ENCODE data around the gene TYSND1. TPM values are rescaled to one million over a fixed set of nuclear protein-coding genes. Genes with fewer than 3 reads are reported as not detected.

The TYSND1 gene, protein sequence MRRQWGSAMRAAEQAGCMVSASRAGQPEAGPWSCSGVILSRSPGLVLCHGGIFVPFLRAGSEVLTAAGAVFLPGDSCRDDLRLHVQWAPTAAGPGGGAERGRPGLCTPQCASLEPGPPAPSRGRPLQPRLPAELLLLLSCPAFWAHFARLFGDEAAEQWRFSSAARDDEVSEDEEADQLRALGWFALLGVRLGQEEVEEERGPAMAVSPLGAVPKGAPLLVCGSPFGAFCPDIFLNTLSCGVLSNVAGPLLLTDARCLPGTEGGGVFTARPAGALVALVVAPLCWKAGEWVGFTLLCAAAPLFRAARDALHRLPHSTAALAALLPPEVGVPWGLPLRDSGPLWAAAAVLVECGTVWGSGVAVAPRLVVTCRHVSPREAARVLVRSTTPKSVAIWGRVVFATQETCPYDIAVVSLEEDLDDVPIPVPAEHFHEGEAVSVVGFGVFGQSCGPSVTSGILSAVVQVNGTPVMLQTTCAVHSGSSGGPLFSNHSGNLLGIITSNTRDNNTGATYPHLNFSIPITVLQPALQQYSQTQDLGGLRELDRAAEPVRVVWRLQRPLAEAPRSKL
- 10 to 100 TPM; 14.7 to 16.3 TPM for total RNA-seq
- 21.1 TPM for polyA plus RNA-seq

DNA sequence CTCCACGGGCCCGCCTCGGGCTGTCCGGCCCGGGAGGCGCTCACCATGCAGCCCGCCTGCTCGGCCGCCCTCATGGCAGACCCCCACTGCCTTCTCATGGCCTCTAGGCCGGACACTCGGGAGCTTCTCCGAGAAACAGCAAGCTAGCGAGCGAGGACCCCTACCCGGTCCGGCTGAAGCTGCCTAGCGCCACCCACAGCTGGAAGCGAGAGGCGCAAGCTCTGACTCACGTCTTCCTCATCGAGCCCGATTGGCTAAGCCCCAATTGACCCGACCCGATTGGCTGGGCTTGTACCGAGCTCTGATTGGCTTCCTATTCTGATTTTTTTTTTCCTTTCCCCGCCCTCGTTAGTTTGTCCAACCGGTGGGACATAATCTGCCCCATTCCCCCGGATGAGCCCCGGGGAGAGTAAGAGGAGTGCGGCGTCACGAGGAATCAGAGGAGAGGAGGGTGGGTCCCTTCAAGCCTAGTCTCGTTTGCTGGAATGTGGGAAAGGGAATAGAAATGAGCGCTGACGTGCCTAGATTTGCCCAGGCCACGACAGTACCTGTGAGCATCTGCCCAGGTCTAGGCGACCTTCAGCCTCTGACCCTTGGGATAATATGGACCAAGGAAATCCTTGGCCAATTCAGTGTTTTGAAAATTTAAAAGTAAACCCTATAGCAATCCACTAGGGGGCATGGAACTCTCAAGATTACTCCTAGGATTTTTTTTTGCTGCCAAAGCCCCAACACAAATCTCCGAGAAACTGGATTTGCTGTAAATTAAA, at the start of gene TYSND1:
TSS of gene TYSND1 (minus strand) at position 212 of the 770 bp plus-strand sequence. CDS start at position 98, 114 bp downstream.
- peaks cover 30% of the 10 kb centered on the region for H3K4me1 ChIP-seq (ENCODE audit: insufficient read depth, low read length)
- CTCF ChIA-PET: interaction anchor here (0.7 to 5.6 kb wide), 43 partner anchors 10 to 258 kb away, joined by 3 to 58 read pairs (median 7); partner anchors contain the start of genes PPA1 and SAR1A
- POLR2A ChIA-PET: interaction anchor here (0.6 to 2.6 kb wide), 14 partner anchors 11 to 258 kb away, joined by 3 to 59 read pairs (median 7); partner anchors contain the start of genes EIF4EBP2, PPA1 and SAR1A
- Mint-ChIP-seq H3K36me3 (peaks cover 3 to 44% (median 3%) of the 10 kb centered on the region in 3 donors), H3K4me3 (peak within 1 kb of the TSS; percentile 88 to 95 (median 91)), H3K9me3 (no peaks in the 10 kb centered on the region), H3K4me1 (peaks cover 31 to 63% (median 38%) of the 10 kb centered on the region in 3 donors), H3K27me3 (no peaks in the 10 kb centered on the region), H3K27ac (peak within 1 kb of the TSS; percentile 90 to 99 (median 95))
- H3K9me3 ChIP-seq (ENCODE audit: low read length): no peaks in the 10 kb centered on the region
- peak within 1 kb of the TSS; percentile 91 for H3K27ac ChIP-seq (ENCODE audit: low read depth, low read length)
- H3K36me3 ChIP-seq (ENCODE audit: insufficient read depth, low read length): peaks cover 20% of the 10 kb centered on the region
- DNase-seq: peak; percentile 87 to 94 (median 91)
- H3K4me3 ChIP-seq (ENCODE audit: low read length): peak within 1 kb of the TSS; percentile 76
- H3K27me3 ChIP-seq (ENCODE audit: insufficient read depth, low read length, poor library complexity, severe bottlenecking): no peaks in the 10 kb centered on the region

DNA sequence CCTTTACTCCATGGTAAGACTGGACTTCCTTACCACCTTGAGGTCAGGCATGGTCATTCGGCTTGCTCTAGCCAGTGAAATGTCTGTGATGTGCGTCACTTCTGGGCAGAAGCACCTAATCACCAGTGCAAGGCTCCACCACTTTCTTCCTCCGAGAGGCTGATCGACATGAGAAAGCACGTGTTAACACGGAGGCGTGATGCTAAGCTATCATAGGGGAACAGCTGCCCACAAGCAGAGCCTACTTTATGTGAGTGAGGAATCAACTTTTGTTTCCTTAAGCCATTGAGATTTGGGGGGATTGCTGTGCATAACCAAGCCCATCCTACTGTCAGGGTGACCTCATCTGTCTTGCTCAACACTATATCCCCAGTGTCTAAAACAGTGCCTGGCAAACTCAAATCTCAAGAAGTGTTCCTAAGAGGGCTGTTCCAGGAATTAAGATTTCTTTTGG, 46.9 kb upstream of the TYSND1 start:
- H3K27ac ChIP-seq (ENCODE audit: low read depth, low read length): no peak overlapping the region
- ChIA-PET CTCF (interaction anchor here (1.9 kb wide), 1 partner anchor 47 kb away, joined by 7 read pairs; the partner anchor contains the start of gene TYSND1), POLR2A (interaction anchor here (0.6 kb wide), 1 partner anchor 27 kb away, joined by 3 read pairs; no protein-coding TSS in a partner anchor)
- no peaks in the 10 kb centered on the region for H3K36me3 ChIP-seq (ENCODE audit: insufficient read depth, low read length)
- H3K9me3 ChIP-seq (ENCODE audit: low read length): no peaks in the 10 kb centered on the region
- no peaks in the 10 kb centered on the region for H3K27me3 ChIP-seq (ENCODE audit: insufficient read depth, low read length, poor library complexity, severe bottlenecking)
- Mint-ChIP-seq H3K27ac (peak overlapping the region in 1 of 8 donors; percentile 86), H3K27me3 (no peaks in the 10 kb centered on the region), H3K4me3 (no peak overlapping the region), H3K4me1 (peaks cover 18 to 21% (median 19%) of the 10 kb centered on the region in 3 donors), H3K36me3 (peaks cover 0 to 2% (median 0%) of the 10 kb centered on the region in 3 donors), H3K9me3 (no peaks in the 10 kb centered on the region)
- DNase-seq: no peak
- H3K4me3 ChIP-seq (ENCODE audit: low read length): no peak overlapping the region
- H3K4me1 ChIP-seq (ENCODE audit: insufficient read depth, low read length): peaks cover 11% of the 10 kb centered on the region

DNA sequence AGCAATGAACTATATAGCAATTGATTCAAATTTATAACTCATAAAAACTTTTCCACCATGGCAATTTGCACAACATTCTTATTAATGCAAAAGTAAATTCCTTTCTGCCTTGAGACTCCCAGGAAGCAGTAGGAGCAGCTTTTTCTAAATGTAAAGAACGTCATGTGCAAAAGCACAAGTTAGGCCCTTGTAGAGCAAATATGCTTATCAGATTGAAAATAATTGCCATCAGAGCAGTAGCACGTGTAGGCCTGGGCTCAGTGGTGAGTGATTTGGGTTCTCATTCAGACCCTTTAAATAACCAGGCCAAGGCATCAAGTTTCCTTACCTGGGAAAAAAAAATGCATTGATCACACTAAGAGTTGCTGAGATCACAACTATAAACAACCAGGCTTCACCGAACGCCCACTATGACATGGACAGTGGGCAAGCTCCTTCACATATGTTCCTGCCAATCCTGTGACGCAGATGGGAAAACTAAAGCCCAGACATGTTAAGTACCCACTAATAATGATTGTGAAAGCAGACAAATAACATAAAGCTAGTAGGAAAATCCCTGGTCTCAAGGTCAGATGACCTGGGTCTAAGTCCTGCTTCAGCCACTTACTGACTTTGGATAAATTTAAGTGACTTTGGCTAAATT, 45.9 kb upstream of the TYSND1 start:
- ChIA-PET CTCF (interaction anchor here (1.9 kb wide), 1 partner anchor 46 kb away, joined by 7 read pairs; the partner anchor contains the start of gene TYSND1), POLR2A (no interaction called here)
- H3K4me1 ChIP-seq (ENCODE audit: insufficient read depth, low read length): peaks cover 7% of the 10 kb centered on the region
- H3K27me3 Mint-ChIP-seq: no peaks in the 10 kb centered on the region
- no peak overlapping the region for H3K4me3 ChIP-seq (ENCODE audit: low read length)
- no peak for DNase-seq
- no peaks in the 10 kb centered on the region for H3K9me3 ChIP-seq (ENCODE audit: low read length)
- no peaks in the 10 kb centered on the region for H3K27me3 ChIP-seq (ENCODE audit: insufficient read depth, low read length, poor library complexity, severe bottlenecking)
- no peak overlapping the region for H3K27ac ChIP-seq (ENCODE audit: low read depth, low read length)
- no peaks in the 10 kb centered on the region for H3K9me3 Mint-ChIP-seq
- H3K36me3 ChIP-seq (ENCODE audit: insufficient read depth, low read length): no peaks in the 10 kb centered on the region
- no peak overlapping the region for H3K27ac Mint-ChIP-seq
- H3K36me3 Mint-ChIP-seq: no peaks in the 10 kb centered on the region
- no peak overlapping the region for H3K4me3 Mint-ChIP-seq
- H3K4me1 Mint-ChIP-seq: peaks cover 8 to 12% (median 10%) of the 10 kb centered on the region in 3 donors

DNA sequence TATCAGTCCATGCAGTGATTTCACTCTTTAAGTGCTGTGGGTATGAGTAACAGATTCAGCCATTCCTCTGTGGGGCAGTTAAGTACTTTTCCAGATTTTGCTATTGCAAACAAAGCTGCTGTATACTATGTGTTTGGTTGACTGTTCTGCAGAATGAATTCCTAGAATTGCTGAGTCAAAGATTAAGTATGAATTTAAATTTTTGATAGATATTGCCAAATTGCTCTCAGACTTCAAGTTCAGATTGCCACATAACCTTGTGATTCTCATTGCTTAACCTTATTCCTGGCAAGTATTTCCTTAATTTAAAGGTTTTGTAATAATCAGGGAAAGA, 45.4 kb upstream of the TYSND1 start:
- no peaks in the 10 kb centered on the region for H3K27me3 Mint-ChIP-seq
- H3K36me3 ChIP-seq (ENCODE audit: insufficient read depth, low read length): no peaks in the 10 kb centered on the region
- no peak overlapping the region for H3K4me3 Mint-ChIP-seq
- peaks cover 2% of the 10 kb centered on the region for H3K4me1 ChIP-seq (ENCODE audit: insufficient read depth, low read length)
- no peaks in the 10 kb centered on the region for H3K27me3 ChIP-seq (ENCODE audit: insufficient read depth, low read length, poor library complexity, severe bottlenecking)
- POLR2A ChIA-PET: no interaction called here
- H3K27ac Mint-ChIP-seq: no peak overlapping the region
- H3K4me3 ChIP-seq (ENCODE audit: low read length): no peak overlapping the region
- H3K36me3 Mint-ChIP-seq: no peaks in the 10 kb centered on the region
- CTCF ChIA-PET: no interaction called here
- H3K9me3 ChIP-seq (ENCODE audit: low read length): no peaks in the 10 kb centered on the region
- no peak overlapping the region for H3K27ac ChIP-seq (ENCODE audit: low read depth, low read length)
- H3K9me3 Mint-ChIP-seq: no peaks in the 10 kb centered on the region
- peaks cover 3 to 7% (median 5%) of the 10 kb centered on the region in 3 donors for H3K4me1 Mint-ChIP-seq
- DNase-seq: no peak

DNA sequence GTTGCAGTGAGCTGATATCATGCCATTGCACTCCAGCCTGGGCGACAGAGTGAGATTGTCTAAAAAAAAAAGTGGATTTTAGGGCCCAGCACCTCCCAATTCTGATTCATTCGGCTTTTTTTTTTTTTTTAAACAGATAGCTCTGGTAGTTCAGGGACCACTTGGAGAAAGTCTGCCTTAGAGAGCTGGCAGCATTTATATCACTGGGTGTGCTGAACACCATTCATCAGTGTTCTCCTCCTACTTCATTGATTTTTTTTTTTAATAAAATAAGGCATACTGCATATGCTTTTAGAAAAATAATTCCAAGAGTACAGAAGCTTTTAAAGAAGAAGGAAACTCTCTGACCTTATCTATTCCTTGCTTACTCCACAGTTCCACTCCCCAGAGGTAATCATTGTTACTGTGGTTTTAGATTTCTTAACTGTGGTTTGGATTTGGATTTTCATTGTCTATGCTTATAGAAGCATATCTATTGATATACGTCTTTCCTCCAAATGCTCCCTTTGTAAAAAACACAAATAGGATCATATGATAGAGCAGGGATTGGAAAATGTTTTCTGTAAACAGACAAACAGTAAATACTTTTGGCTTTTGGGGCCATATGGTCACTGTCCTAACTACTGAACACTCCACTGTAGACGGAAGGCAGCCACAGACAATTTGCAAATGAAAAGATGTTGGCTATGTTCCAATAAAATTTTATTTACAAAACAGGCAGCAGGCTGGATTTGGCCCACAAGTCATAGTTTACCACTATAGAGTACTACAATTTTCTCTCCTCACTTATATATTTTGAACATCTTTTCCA, 44.9 kb upstream of the TYSND1 start:
- no peak overlapping the region for H3K27ac ChIP-seq (ENCODE audit: low read depth, low read length)
- no peak overlapping the region for H3K27ac Mint-ChIP-seq
- H3K4me3 ChIP-seq (ENCODE audit: low read length): no peak overlapping the region
- no peaks in the 10 kb centered on the region for H3K36me3 Mint-ChIP-seq
- no peak overlapping the region for H3K4me3 Mint-ChIP-seq
- H3K27me3 Mint-ChIP-seq: no peaks in the 10 kb centered on the region
- peaks cover 0 to 3% (median 3%) of the 10 kb centered on the region in 3 donors for H3K4me1 Mint-ChIP-seq
- ChIA-PET CTCF (interaction anchor here (1.4 kb wide), 1 partner anchor 45 kb away, joined by 7 read pairs; the partner anchor contains the start of gene TYSND1), POLR2A (no interaction called here)
- H3K9me3 Mint-ChIP-seq: no peaks in the 10 kb centered on the region
- no peaks in the 10 kb centered on the region for H3K9me3 ChIP-seq (ENCODE audit: low read length)
- H3K36me3 ChIP-seq (ENCODE audit: insufficient read depth, low read length): no peaks in the 10 kb centered on the region
- no peak for DNase-seq
- no peaks in the 10 kb centered on the region for H3K27me3 ChIP-seq (ENCODE audit: insufficient read depth, low read length, poor library complexity, severe bottlenecking)
- no peaks in the 10 kb centered on the region for H3K4me1 ChIP-seq (ENCODE audit: insufficient read depth, low read length)

DNA sequence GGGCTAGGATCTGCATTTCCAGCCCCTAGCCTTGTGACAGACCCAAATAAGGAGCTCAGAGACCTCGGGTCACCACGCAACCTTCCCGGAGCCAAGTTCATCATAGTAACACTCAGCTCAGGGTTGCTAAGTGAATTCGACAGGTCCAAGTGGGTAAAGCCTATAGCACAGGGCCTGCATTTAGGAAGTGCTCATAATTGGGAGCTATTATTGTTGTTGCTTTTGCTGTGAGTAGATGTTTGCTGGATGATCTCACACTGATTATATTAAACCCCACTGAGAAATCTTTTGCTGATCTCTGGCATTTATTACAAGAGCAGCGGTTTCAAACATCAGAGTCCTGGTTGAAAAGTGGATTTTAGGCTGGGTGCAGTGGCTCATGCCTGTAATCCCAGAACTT, 44.1 kb upstream of the TYSND1 start:
- no peak overlapping the region for H3K27ac Mint-ChIP-seq
- no peaks in the 10 kb centered on the region for H3K36me3 Mint-ChIP-seq
- ChIA-PET CTCF (interaction anchor here (1.4 kb wide), 1 partner anchor 44 kb away, joined by 7 read pairs; the partner anchor contains the start of gene TYSND1), POLR2A (no interaction called here)
- Histone ChIP-seq H3K36me3 (ENCODE audit: insufficient read depth, low read length) (no peaks in the 10 kb centered on the region), H3K4me3 (ENCODE audit: low read length) (no peak overlapping the region), H3K4me1 (ENCODE audit: insufficient read depth, low read length) (no peaks in the 10 kb centered on the region), H3K27me3 (ENCODE audit: insufficient read depth, low read length, poor library complexity, severe bottlenecking) (no peaks in the 10 kb centered on the region), H3K27ac (ENCODE audit: low read depth, low read length) (no peak overlapping the region), H3K9me3 (ENCODE audit: low read length) (no peaks in the 10 kb centered on the region)
- H3K27me3 Mint-ChIP-seq: no peaks in the 10 kb centered on the region
- no peak for DNase-seq
- H3K4me3 Mint-ChIP-seq: no peak overlapping the region
- H3K4me1 Mint-ChIP-seq: no peaks in the 10 kb centered on the region
- no peaks in the 10 kb centered on the region for H3K9me3 Mint-ChIP-seq

DNA sequence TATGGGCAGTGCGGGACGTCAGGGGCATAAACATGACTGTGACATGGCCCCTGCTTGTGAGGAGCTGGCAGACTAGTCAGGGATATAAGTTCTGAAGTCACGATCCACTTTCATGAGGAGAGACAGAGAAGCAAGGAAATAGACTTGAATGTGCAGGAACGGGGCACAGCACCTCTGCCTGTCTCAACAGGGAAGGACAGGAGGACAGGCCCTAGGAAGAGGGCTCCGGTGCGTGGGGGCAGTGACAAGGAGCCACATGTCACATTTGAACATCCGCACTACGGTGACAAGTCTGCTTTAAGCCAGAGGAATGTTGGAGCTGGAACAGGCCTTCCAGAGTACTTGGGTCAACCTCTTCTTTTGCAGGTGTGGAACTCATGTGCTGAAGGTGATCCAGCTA, 43.6 kb upstream of the TYSND1 start:
- Histone ChIP-seq H3K36me3 (ENCODE audit: insufficient read depth, low read length) (no peaks in the 10 kb centered on the region), H3K4me3 (ENCODE audit: low read length) (no peak overlapping the region), H3K27me3 (ENCODE audit: insufficient read depth, low read length, poor library complexity, severe bottlenecking) (no peaks in the 10 kb centered on the region), H3K9me3 (ENCODE audit: low read length) (no peaks in the 10 kb centered on the region), H3K4me1 (ENCODE audit: insufficient read depth, low read length) (no peaks in the 10 kb centered on the region), H3K27ac (ENCODE audit: low read depth, low read length) (no peak overlapping the region)
- no peaks in the 10 kb centered on the region for H3K27me3 Mint-ChIP-seq
- no peaks in the 10 kb centered on the region for H3K9me3 Mint-ChIP-seq
- no peaks in the 10 kb centered on the region for H3K4me1 Mint-ChIP-seq
- no peak overlapping the region for H3K4me3 Mint-ChIP-seq
- no peaks in the 10 kb centered on the region for H3K36me3 Mint-ChIP-seq
- POLR2A ChIA-PET: no interaction called here
- CTCF ChIA-PET: interaction anchor here (1.4 kb wide), 1 partner anchor 44 kb away, joined by 7 read pairs; the partner anchor contains the start of gene TYSND1
- no peak overlapping the region for H3K27ac Mint-ChIP-seq
- DNase-seq: no peak
